Esophagus squamous epithelium (tissue), 5 donors: ENCODE measurements around the gene GNAI1. TPM values are rescaled to one million over a fixed set of nuclear protein-coding genes. Genes with fewer than 3 reads are reported as not detected.

Source experiments
- DNase-seq: peaks from one replicate; lab custom pipeline; 2025; lab: John Stamatoyannopoulos, UW
- H3K27ac ChIP-seq, 4 donors: fragments of 200-600 bp; sonication (generic); one replicate each; pipeline ENCODE4 v1.5.1; 2016 to 2019; ENCODE audit warnings: mild to moderate bottlenecking in 1 of 4
- H3K27me3 ChIP-seq, 4 donors: fragments of 200-600 bp; sonication (generic); 1 replicate in 3 of 4; 2 replicates in 1 of 4; pipeline versions ENCODE4 v1.5.1 to v1.6.0; 2017 to 2021; ENCODE audit warnings: antibody characterized with exemption in 1 of 4
- H3K36me3 ChIP-seq, 3 donors: fragments of 200-600 bp; sonication (generic); one replicate each; pipeline ENCODE4 v1.5.1; 2016 to 2019
- H3K4me1 ChIP-seq, 3 donors: fragments of 200-600 bp; sonication (generic); one replicate each; pipeline ENCODE4 v1.5.1; 2017 to 2019
- H3K4me3 ChIP-seq, 4 donors: fragments of 200-600 bp; sonication (generic); 1 replicate in 3 of 4; 2 replicates in 1 of 4; pipeline ENCODE4 v1.5.1; 2016 to 2019; ENCODE audit warnings: mild to moderate bottlenecking in 2 of 4, moderate library complexity in 1 of 4
- H3K9me3 ChIP-seq, 3 donors: fragments of 200-600 bp; sonication (generic); one replicate each; pipeline ENCODE4 v1.5.1; 2016 to 2019
- CTCF ChIP-seq, 6 experiments: fragments of 450-650 bp in 4 of 6; fragments of 200-600 bp in 2 of 6; sonication (generic) in 2 of 6; IDR thresholded peaks; one replicate each; pipeline ENCODE4 v1.5.1; 2016 to 2019; ENCODE audit warnings: antibody characterized with exemption in 6 of 6, mild to moderate bottlenecking in 4 of 6, moderate library complexity in 4 of 6
- POLR2A ChIP-seq, 4 donors: fragments of 450-650 bp; IDR thresholded peaks; one replicate each; pipeline ENCODE4 v1.6.1; 2017; ENCODE audit warnings: antibody characterized with exemption in 4 of 4, mild to moderate bottlenecking in 4 of 4, moderate library complexity in 3 of 4
- WGBS, 2 donors: methylation state at CpG; one replicate each; pipeline ENCODE4 v1.1.5; 2018; 5-methylcytosine and 5-hydroxymethylcytosine counted together
- intact Hi-C: fragments of 100-400 bp; cut with DNase I; formaldehyde crosslinking; loops from one replicate; pipeline ENCODE4 v1.15.0; 2022
- total RNA-seq, 4 donors: library from RNA; depleted of rRNA; stranded (reverse); fragments of >200 nt; gene quantifications; one replicate each; pipeline ENCODE4 v1.1.0, GENCODE V29; 2016
- donor health status: DM: yes; HTN: yes; CAD: no.

The GNAI1 gene
- total RNA-seq, 4 donors from 2014 or later, result 27.3 to 46.3 (median 38.8) TPM

GRCh38 chr7:80159802-80160201 lies 25.2 kb downstream of the GNAI1 start:
- no peak overlapping the region for H3K4me3 ChIP-seq
- no peak for DNase-seq
- intact Hi-C loops, result no loop called here
- TF ChIP-seq CTCF (IDR thresholded peaks at IDR 0.05) (no peak), POLR2A (IDR thresholded peaks at IDR 0.05) (no peak)
- H3K9me3 ChIP-seq, result no peaks in the 10 kb centered on the region
- peaks cover 3 to 67% (median 22%) of the 10 kb centered on the region in 3 donors for H3K4me1 ChIP-seq
- 92 to 95% methylated on average over 3 of the region's 3 CpGs for WGBS, 2 donors
- H3K27ac ChIP-seq, result no peak overlapping the region
- H3K36me3 ChIP-seq, result no peaks in the 10 kb centered on the region
- H3K27me3 ChIP-seq, result no peaks in the 10 kb centered on the region

GRCh38 chr7:80161466-80161865 lies 26.8 kb downstream of the GNAI1 start:
- no peak overlapping the region for H3K4me3 ChIP-seq
- peaks cover 3 to 63% (median 9%) of the 10 kb centered on the region in 3 donors for H3K4me1 ChIP-seq
- TF ChIP-seq POLR2A (IDR thresholded peaks at IDR 0.05) (no peak), CTCF (IDR thresholded peaks at IDR 0.05) (no peak)
- intact Hi-C loops, result no loop called here
- DNase-seq, result no peak
- no peak overlapping the region for H3K27ac ChIP-seq
- H3K27me3 ChIP-seq, result no peaks in the 10 kb centered on the region
- no peaks in the 10 kb centered on the region for H3K36me3 ChIP-seq
- WGBS, 2 donors, result 48 to 69% methylated on average over 1 of the region's 1 CpG
- no peaks in the 10 kb centered on the region for H3K9me3 ChIP-seq

GRCh38 chr7:80165177-80165576 lies 30.5 kb downstream of the GNAI1 start:
- Histone ChIP-seq H3K27me3 (no peaks in the 10 kb centered on the region), H3K9me3 (peaks cover 0 to 3% (median 0%) of the 10 kb centered on the region in 3 donors), H3K27ac (no peak overlapping the region), H3K4me1 (peaks cover 0 to 37% (median 0%) of the 10 kb centered on the region in 3 donors), H3K4me3 (no peak overlapping the region), H3K36me3 (no peaks in the 10 kb centered on the region)
- DNase-seq, result no peak
- intact Hi-C loops, result no loop called here
- no peak for TF ChIP-seq CTCF (IDR thresholded peaks at IDR 0.05)

GRCh38 chr7:80170445-80170844 lies 35.8 kb downstream of the GNAI1 start:
- peaks cover 0 to 7% (median 0%) of the 10 kb centered on the region in 3 donors for H3K4me1 ChIP-seq
- DNase-seq, result no peak
- no peaks in the 10 kb centered on the region for H3K27me3 ChIP-seq
- no peak overlapping the region for H3K27ac ChIP-seq
- H3K9me3 ChIP-seq, result peaks cover 0 to 3% (median 0%) of the 10 kb centered on the region in 3 donors
- intact Hi-C loops, result no loop called here
- 78 to 80% methylated on average over 2 of the region's 2 CpGs for WGBS, 2 donors
- TF ChIP-seq CTCF (IDR thresholded peaks at IDR 0.05) (no peak), POLR2A (IDR thresholded peaks at IDR 0.05) (no peak)
- H3K36me3 ChIP-seq, result no peaks in the 10 kb centered on the region
- H3K4me3 ChIP-seq, result no peak overlapping the region

GRCh38 chr7:80172387-80172786 lies 37.8 kb downstream of the GNAI1 start:
- TF ChIP-seq CTCF (IDR thresholded peaks at IDR 0.05) (no peak), POLR2A (IDR thresholded peaks at IDR 0.05) (no peak)
- 65 to 76% methylated on average over 4 of the region's 4 CpGs for WGBS, 2 donors
- H3K27me3 ChIP-seq, result no peaks in the 10 kb centered on the region
- no peaks in the 10 kb centered on the region for H3K36me3 ChIP-seq
- H3K4me3 ChIP-seq, result no peak overlapping the region
- no peaks in the 10 kb centered on the region for H3K4me1 ChIP-seq
- H3K27ac ChIP-seq, result no peak overlapping the region
- H3K9me3 ChIP-seq, result peaks cover 0 to 3% (median 0%) of the 10 kb centered on the region in 3 donors
- intact Hi-C loops, result no loop called here
- no peak for DNase-seq
